WTC11 (cell line): ENCODE data around the gene IGF2BP3. TPM values are rescaled to one million over a fixed set of nuclear protein-coding genes. Genes with fewer than 3 reads are reported as not detected.

Experiments used
- ATAC-seq: fragments of 200-7000 bp; cut with Tn5 transposase; 2 replicates; pipeline ENCODE4 v1.10.0; 2021; ENCODE audit warnings: mild to moderate bottlenecking, moderate library complexity
- CTCF ChIA-PET: fragments of 300-600 bp; sonication (Branson Sonifier 250); formaldehyde crosslinking; loops from one replicate; lab custom pipeline; 2021; ENCODE audit warnings: antibody characterized with exemption; lab: Charles Lee
- POLR2A ChIA-PET: fragments of 350-600 bp; sonication (Branson Sonifier 250); formaldehyde crosslinking; loops from one replicate; lab custom pipeline; 2021; ENCODE audit warnings: antibody characterized with exemption; lab: Charles Lee
- DNase-seq: peaks from one replicate; pipeline ENCODE4 v3.0.0; 2021; ENCODE audit warnings: low spot score
- H3K27ac Mint-ChIP-seq: 2 replicates; pipeline ENCODE4 v1.8.0; 2021; ENCODE audit warnings: mixed read lengths
- H3K27me3 Mint-ChIP-seq: 2 replicates; pipeline ENCODE4 v1.8.0; 2021; ENCODE audit warnings: low read depth, mild to moderate bottlenecking, moderate library complexity, mixed read lengths
- H3K36me3 Mint-ChIP-seq: 2 replicates; pipeline ENCODE4 v1.8.0; 2021; ENCODE audit warnings: mixed read lengths
- H3K4me1 Mint-ChIP-seq: 2 replicates; pipeline ENCODE4 v1.8.0; 2022; ENCODE audit warnings: mixed read lengths
- H3K4me3 Mint-ChIP-seq: 2 replicates; pipeline ENCODE4 v1.8.0; 2021; ENCODE audit warnings: mild to moderate bottlenecking, moderate library complexity, mixed read lengths
- H3K9me3 Mint-ChIP-seq: 2 replicates; pipeline ENCODE4 v1.8.0; 2021; ENCODE audit warnings: mixed read lengths
- AFF4 ChIP-seq: sonication (generic); formaldehyde crosslinking; IDR thresholded peaks from 2 replicates; pipeline ENCODE4 v1.8.1; 2023; ENCODE audit warnings: mild to moderate bottlenecking, missing genetic modification reagents, borderline replicate concordance
- CDX4 ChIP-seq: fragments of 250-450 bp; sonication (Bioruptor Pico); IDR thresholded peaks from 2 replicates; pipeline ENCODE4 v1.9.0; 2021; ENCODE audit warnings: moderate library complexity, mild to moderate bottlenecking, inconsistent platforms, borderline replicate concordance
- FOXJ3 ChIP-seq: sonication (generic); formaldehyde crosslinking; IDR thresholded peaks from 2 replicates; pipeline ENCODE4 v1.9.0; 2021; ENCODE audit warnings: missing genetic modification reagents, mild to moderate bottlenecking, borderline replicate concordance
- GTF2I ChIP-seq: fragments of 250-450 bp; sonication (Bioruptor Pico); conservative IDR thresholded peaks from 2 replicates; pipeline ENCODE4 v1.4.0; 2021; ENCODE audit warnings: mild to moderate bottlenecking
- NFATC4 ChIP-seq: fragments of 250-450 bp; sonication (Bioruptor Pico); IDR thresholded peaks from 2 replicates; pipeline ENCODE4 v1.9.0; 2021; ENCODE audit warnings: mild to moderate bottlenecking
- NR3C1 ChIP-seq: sonication (generic); formaldehyde crosslinking; conservative IDR thresholded peaks from 2 replicates; pipeline ENCODE4 v1.8.1; 2023; ENCODE audit warnings: low read depth, mild to moderate bottlenecking, missing genetic modification reagents
- OVOL2 ChIP-seq: fragments of 250-450 bp; sonication (Bioruptor Pico); IDR thresholded peaks from 2 replicates; pipeline ENCODE4 v1.9.0; 2021; ENCODE audit warnings: mild to moderate bottlenecking, borderline replicate concordance
- RELA ChIP-seq: sonication (generic); formaldehyde crosslinking; IDR thresholded peaks from 2 replicates; pipeline ENCODE4 v1.8.1; 2022; ENCODE audit warnings: missing genetic modification reagents, mild to moderate bottlenecking, borderline replicate concordance
- SMAD3 ChIP-seq: sonication (generic); formaldehyde crosslinking; IDR thresholded peaks from 2 replicates; pipeline ENCODE4 v1.8.0; 2022; ENCODE audit warnings: missing genetic modification reagents, mild to moderate bottlenecking, borderline replicate concordance
- SMAD4 ChIP-seq: sonication (generic); formaldehyde crosslinking; IDR thresholded peaks from 2 replicates; pipeline ENCODE4 v1.8.0; 2022; ENCODE audit warnings: mild to moderate bottlenecking, missing genetic modification reagents
- STAT6 ChIP-seq: sonication (generic); formaldehyde crosslinking; conservative IDR thresholded peaks from 2 replicates; pipeline ENCODE4 v1.8.1; 2023; ENCODE audit warnings: mild to moderate bottlenecking, low read depth, missing genetic modification reagents, moderate library complexity
- TCF7 ChIP-seq: sonication (generic); formaldehyde crosslinking; IDR thresholded peaks from 2 replicates; pipeline ENCODE4 v1.8.0; 2022; ENCODE audit warnings: mild to moderate bottlenecking, low read depth, missing genetic modification reagents, moderate library complexity
- TEAD1 ChIP-seq: sonication (generic); formaldehyde crosslinking; IDR thresholded peaks from 2 replicates; pipeline ENCODE4 v1.8.0; 2022; ENCODE audit warnings: mild to moderate bottlenecking, missing genetic modification reagents
- TEAD4 ChIP-seq: sonication (generic); formaldehyde crosslinking; IDR thresholded peaks from 2 replicates; pipeline ENCODE4 v1.8.0; 2022; ENCODE audit warnings: mild to moderate bottlenecking, missing genetic modification reagents
- ZNF281 ChIP-seq: sonication (generic); formaldehyde crosslinking; IDR thresholded peaks from 2 replicates; pipeline ENCODE4 v1.8.0; 2023; ENCODE audit warnings: mild to moderate bottlenecking, missing genetic modification reagents
- ZNF396 ChIP-seq: fragments of 250-450 bp; sonication (Bioruptor Pico); IDR thresholded peaks from 2 replicates; pipeline ENCODE4 v1.8.0; 2021; ENCODE audit warnings: mild to moderate bottlenecking, moderate library complexity, borderline replicate concordance
- total RNA-seq: library from RNA; stranded (reverse); gene quantifications from 3 replicates; pipeline ENCODE4 v1.2.3, GENCODE V29; 2021
- TF ChIP-seq, protein P1 (sequence below): sonication (generic); formaldehyde crosslinking; IDR thresholded peaks from 2 replicates; pipeline ENCODE4 v1.8.0; 2022; ENCODE audit warnings: mild to moderate bottlenecking, missing genetic modification reagents
- TF ChIP-seq, protein P2 (sequence below): sonication (generic); formaldehyde crosslinking; IDR thresholded peaks from 2 replicates; pipeline ENCODE4 v1.8.1; 2023; ENCODE audit warnings: mild to moderate bottlenecking, missing genetic modification reagents, moderate library complexity
- TF ChIP-seq, protein P3 (sequence below): fragments of 250-450 bp; sonication (Bioruptor Pico); IDR thresholded peaks from 2 replicates; pipeline ENCODE4 v1.8.0; 2021; ENCODE audit warnings: mild to moderate bottlenecking
- TF ChIP-seq, protein P4 (sequence below): sonication (generic); formaldehyde crosslinking; conservative IDR thresholded peaks from 2 replicates; pipeline ENCODE4 v1.8.1; 2022; ENCODE audit warnings: mild to moderate bottlenecking, missing genetic modification reagents

Gene IGF2BP3
- total RNA-seq, 1 experiment from 2014 or later, result 129 TPM

DNA sequence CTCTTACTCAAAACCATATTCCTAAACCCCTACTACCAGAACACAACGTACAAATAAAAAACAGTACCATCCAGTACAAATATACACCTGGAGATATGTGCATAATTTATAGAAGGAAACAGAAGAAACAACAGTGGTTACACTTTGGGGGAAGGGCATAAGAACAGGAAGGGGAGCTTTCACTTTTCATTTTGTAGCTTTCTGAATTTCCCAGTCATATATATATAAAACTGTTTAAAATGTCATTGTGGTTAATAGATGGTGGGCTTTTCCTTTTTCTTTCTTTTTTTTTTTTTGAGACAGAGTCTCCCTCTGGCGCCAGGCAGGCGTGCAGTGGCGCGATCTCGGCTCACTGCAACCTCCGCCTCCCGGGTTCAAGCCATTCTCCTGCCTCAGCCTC is 124.0 kb downstream of the IGF2BP3 start:
- Mint-ChIP-seq H3K27ac (no peak overlapping the region), H3K4me3 (no peak overlapping the region), H3K27me3 (no peaks in the 10 kb centered on the region), H3K4me1 (peaks cover 9% of the 10 kb centered on the region), H3K36me3 (peaks cover 74% of the 10 kb centered on the region), H3K9me3 (no peaks in the 10 kb centered on the region)
- TF ChIP-seq GTF2I (CRISPR knock-in tag) (no peak), NFATC4 (CRISPR knock-in tag) (no peak), NR3C1 (CRISPR knock-in tag) (no peak), SMAD3 (no peak), TEAD4 (no peak), CDX4 (CRISPR knock-in tag) (no peak), ZNF396 (CRISPR knock-in tag) (no peak), RELA (no peak), FOXJ3 (CRISPR knock-in tag) (no peak), AFF4 (CRISPR knock-in tag) (no peak), TCF7 (CRISPR knock-in tag) (no peak), ZNF281 (CRISPR knock-in tag) (no peak), SMAD4 (no peak), TEAD1 (no peak), STAT6 (CRISPR knock-in tag) (no peak), OVOL2 (no peak)
- TF ChIP-seq, protein P1, sequence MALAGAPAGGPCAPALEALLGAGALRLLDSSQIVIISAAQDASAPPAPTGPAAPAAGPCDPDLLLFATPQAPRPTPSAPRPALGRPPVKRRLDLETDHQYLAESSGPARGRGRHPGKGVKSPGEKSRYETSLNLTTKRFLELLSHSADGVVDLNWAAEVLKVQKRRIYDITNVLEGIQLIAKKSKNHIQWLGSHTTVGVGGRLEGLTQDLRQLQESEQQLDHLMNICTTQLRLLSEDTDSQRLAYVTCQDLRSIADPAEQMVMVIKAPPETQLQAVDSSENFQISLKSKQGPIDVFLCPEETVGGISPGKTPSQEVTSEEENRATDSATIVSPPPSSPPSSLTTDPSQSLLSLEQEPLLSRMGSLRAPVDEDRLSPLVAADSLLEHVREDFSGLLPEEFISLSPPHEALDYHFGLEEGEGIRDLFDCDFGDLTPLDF (CRISPR knock-in tag), result no peak
- TF ChIP-seq, protein P2, sequence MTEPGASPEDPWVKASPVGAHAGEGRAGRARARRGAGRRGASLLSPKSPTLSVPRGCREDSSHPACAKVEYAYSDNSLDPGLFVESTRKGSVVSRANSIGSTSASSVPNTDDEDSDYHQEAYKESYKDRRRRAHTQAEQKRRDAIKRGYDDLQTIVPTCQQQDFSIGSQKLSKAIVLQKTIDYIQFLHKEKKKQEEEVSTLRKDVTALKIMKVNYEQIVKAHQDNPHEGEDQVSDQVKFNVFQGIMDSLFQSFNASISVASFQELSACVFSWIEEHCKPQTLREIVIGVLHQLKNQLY (CRISPR knock-in tag), result no peak
- TF ChIP-seq, protein P3, sequence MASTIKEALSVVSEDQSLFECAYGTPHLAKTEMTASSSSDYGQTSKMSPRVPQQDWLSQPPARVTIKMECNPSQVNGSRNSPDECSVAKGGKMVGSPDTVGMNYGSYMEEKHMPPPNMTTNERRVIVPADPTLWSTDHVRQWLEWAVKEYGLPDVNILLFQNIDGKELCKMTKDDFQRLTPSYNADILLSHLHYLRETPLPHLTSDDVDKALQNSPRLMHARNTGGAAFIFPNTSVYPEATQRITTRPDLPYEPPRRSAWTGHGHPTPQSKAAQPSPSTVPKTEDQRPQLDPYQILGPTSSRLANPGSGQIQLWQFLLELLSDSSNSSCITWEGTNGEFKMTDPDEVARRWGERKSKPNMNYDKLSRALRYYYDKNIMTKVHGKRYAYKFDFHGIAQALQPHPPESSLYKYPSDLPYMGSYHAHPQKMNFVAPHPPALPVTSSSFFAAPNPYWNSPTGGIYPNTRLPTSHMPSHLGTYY, result no peak
- TF ChIP-seq, protein P4, sequence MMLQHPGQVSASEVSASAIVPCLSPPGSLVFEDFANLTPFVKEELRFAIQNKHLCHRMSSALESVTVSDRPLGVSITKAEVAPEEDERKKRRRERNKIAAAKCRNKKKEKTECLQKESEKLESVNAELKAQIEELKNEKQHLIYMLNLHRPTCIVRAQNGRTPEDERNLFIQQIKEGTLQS, result no peak
- DNase-seq, result no peak
- CTCF ChIA-PET, result interaction anchor here (1.4 kb wide), 1 partner anchor 12 kb away, joined by 3 read pairs; no protein-coding TSS in a partner anchor
- POLR2A ChIA-PET, result no interaction called here
- ATAC-seq, result no peak
